Eye (tissue), 1 donor: ENCODE measurements around the gene TMEM239.

Source experiments
- DNase-seq: peaks from one replicate; pipeline ENCODE4 v3.0.0-alpha.2; 2015

The TMEM239 gene

DNA sequence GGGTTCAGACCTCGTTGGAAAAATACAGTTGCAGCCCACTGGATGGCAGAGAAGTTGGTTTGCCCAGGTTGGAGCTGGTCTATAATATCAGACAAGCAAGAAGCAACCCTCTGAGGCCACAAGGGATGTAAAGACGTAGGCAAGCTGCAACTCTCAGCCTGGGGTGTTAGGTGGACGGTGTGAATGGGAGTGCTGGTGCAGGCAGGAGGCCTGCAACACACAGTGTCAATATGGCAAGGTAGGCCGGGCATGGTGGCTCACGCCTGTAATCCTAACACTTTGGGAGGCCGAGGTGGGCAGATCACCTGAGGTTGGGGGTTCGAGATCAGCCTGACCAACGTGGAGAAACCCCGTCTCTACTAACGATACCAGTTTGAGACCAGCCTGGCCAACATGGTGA, 34.9 kb downstream of the TMEM239 start:
- no peak for DNase-seq

DNA sequence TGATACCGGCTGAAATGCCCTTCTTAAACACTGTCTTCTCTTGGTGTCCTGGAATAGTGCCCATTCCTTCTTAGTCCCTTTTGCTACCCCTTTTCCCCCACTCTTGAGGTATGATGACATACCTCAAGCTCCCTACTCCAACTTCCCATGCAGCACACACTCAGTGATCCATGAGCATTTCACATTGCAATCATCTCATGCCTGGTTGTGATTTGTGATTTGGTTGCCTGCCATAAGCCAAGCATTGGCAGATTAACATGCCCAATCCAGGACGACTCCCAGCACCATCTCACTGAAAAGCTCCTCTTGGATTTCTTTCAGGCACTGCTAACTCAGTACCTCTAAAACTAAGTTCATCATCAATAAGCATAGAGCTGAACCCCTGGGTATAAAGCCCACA, 42.4 kb downstream of the TMEM239 start:
- DNase-seq: no peak

DNA sequence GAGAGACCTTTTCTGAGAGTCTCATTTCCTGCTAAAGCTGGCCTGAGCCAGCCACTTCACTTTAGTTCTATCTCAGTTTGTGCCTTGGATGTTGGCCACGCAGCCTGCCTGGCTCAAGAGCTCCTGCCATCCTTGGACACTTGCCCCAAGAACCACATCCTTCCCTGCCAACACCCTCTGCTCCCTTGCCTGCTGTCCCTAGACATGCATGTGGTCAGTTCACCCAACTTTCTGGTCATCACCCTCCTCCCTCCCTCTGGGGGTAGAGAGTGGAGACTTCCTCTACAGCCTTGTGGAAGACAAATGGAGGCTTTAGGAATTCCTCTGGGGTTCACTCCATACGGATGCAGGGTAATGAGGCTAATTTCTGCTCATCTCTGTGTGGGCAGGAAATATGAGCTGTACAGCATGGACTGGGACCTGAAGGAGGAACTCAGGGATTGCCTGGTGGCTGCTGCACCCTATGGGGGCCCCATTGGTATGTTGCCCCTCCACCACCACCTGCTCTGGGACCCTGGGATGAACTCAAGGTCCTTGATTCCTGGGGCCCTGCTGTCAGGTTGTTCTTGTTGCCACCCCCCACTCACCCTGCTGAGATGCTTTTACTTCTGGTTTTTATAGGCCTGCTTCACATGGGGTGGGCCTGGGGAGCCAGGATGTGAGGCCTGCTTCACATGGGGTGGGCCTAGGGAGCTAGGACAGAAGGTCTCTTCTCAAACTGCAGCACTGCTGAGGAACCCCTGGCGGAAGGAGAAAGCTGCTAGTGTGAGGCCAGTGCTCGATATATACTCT, 43.4 kb downstream of the TMEM239 start:
- DNase-seq: no peak

DNA sequence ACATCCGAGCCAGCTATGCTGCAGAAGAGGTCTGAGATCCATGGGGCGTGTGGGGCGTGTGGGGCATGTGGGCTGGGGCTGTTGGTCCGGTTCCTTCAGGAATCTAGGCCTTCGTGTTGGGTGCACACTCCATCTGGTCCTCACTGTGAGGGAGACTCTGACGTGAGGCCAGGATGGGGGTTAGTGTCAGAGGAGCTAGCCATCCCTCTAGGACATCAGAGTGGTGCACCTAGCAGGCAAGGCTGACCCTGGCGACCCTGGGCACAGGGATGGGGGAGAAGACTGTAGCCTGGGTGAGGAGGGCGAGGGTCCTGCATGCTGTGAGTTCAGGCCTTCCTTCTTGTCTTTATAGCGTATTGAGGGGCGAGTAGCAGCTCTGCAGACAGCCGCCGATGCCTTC, 48.5 kb downstream of the TMEM239 start:
- no peak for DNase-seq

DNA sequence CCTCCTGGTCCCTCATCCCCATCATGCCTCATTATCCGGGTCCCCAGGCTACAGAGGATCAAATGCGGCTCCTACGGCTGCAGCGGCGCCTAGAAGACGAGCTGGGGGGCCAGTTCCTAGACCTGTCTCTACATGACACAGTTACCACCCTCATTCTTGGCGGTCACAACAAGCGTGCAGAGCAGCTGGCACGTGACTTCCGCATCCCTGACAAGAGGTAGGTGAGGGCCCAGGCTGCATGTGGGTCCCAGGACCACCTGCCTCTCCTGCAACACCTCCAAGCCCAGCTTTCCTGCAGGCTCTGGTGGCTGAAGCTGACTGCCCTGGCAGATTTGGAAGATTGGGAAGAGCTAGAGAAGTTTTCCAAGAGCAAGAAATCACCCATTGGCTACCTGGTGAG, 48.9 kb downstream of the TMEM239 start:
- DNase-seq: no peak

DNA sequence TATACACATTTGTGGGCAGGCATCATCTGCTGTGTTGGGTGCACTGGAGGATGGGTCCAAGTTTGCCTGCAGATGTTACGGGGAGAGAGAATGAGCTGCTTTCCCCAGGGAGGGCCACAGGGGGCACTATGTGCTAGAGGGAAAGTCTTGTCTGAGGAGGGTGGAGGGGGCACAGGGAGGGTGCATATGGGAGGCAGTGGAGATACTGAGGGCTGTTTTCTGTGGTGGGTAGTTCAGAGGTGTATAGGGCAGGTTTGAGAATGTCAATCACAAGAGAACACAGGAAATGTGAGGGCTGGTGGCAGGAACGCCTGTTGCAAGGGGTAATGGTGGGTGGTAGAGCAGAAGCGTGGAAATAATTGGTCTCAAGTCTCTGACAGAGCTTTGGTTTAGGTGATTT, 49.5 kb downstream of the TMEM239 start:
- DNase-seq: no peak

DNA sequence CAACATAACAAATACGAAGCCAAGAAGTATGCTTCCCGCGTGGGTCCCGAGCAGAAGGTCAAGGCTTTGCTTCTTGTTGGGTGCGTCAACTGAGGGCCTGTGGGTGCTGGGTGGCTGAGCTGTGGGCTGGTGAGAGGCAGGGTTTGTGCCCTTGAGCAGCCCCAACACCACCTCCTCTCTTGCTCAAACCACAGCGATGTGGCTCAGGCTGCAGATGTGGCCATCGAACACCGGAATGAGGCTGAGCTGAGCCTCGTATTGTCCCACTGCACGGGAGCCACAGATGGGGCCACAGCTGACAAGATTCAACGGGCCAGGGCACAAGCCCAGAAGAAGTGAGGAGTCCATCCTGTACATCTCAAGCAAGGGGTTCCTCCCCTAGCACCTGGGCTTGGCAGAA, 50.1 kb downstream of the TMEM239 start:
- no peak for DNase-seq

DNA sequence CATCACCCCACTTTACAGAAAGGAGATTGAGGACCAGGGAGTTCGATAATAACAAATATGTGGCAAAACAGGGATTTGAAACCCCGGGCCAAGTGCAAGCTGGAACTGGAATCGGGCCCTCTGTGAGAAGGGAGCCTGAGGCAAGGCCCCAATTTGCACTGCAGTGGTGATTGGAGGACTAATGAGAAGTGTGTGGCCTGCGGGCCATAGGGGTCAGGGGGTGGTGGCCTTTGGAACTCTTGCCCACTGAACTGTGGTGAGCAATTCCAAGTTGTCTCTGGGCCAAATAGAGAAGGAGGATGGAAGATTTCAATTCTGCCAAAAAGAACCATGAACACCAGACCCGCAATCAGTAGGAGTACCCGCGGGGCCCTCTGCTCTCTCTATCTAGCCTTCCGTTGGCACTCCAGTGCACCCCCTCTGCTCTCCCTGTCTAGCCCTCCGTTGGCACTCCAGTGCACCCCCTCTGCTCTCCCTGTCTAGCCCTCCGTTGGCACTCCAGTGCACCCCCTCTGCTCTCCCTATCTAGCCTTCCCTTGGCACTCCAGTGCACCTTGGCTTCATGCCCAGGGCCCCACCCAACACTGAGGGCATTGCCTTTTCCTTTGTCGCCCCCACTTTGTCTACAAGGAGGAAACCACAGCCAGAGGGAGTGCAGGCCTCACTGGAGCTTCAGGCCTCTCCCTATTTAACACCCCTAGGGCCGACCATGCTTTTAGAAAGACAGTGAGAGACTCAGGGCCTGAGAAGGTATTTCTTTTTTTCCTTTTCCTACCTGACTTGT, 51.1 kb downstream of the TMEM239 start:
- no peak for DNase-seq
